ENCODE results near the gene LOX.

DNA sequence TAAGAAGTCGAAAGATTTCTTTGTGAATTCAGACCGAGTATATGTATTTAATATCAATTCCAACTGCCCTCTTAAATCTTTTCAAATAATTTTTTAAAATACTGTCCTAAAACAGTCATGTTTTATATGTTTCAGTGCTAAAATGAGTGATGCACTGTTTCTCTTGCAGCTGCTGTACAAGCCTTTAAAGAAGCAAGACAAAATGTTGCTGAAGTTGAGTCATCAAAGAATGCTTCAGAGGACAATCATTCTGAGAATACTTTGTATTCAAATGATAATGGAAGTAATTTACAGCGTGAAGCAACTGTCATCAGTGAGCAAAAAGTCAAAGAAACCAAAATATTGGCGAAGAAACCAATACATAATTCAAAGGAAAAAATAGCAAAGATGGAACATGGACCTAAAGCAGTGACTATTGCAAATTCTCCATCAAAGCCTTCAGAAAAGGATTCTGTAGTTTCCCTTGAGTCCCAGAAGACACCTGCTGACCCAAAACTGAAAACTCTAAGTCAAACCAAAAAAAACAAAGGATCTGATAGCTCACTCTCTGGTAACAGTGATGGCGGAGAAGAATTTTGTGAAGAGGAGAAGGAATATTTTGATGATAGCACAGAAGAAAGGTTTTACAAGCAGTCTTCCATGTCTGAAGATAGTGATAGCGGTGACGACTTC is 58.0 kb downstream of the LOX start:
- TF ChIP-seq EZH2 (IDR thresholded peaks at IDR 0.05; ENCODE audit: borderline replicate concordance, insufficient read depth, low read length, poor library complexity, severe bottlenecking) = no peak
- TF ChIP-seq, protein P1, sequence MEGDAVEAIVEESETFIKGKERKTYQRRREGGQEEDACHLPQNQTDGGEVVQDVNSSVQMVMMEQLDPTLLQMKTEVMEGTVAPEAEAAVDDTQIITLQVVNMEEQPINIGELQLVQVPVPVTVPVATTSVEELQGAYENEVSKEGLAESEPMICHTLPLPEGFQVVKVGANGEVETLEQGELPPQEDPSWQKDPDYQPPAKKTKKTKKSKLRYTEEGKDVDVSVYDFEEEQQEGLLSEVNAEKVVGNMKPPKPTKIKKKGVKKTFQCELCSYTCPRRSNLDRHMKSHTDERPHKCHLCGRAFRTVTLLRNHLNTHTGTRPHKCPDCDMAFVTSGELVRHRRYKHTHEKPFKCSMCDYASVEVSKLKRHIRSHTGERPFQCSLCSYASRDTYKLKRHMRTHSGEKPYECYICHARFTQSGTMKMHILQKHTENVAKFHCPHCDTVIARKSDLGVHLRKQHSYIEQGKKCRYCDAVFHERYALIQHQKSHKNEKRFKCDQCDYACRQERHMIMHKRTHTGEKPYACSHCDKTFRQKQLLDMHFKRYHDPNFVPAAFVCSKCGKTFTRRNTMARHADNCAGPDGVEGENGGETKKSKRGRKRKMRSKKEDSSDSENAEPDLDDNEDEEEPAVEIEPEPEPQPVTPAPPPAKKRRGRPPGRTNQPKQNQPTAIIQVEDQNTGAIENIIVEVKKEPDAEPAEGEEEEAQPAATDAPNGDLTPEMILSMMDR (IDR thresholded peaks at IDR 0.05; ENCODE audit: poor library complexity, severe bottlenecking) = no peak
- no peak for TF ChIP-seq TAF1 (IDR thresholded peaks at IDR 0.05; ENCODE audit: low read depth)

All from neural cell (in vitro differentiated cells).